Erythroblast (primary cell): ENCODE data around the gene PEF1.

Source experiments
- DNase-seq, 2 experiments: peaks; one replicate each; lab custom pipeline; 2025; lab: John Stamatoyannopoulos, UW
- GATA1 ChIP-seq: IDR thresholded peaks from 2 replicates; pipeline ENCODE4 v1.6.1; 2011; ENCODE audit warnings: low read depth, mild to moderate bottlenecking, control low read depth, low read length, moderate library complexity
- POLR2A ChIP-seq: IDR thresholded peaks from 2 replicates; pipeline ENCODE4 v1.6.1; 2011; ENCODE audit warnings: mild to moderate bottlenecking, low read length

PEF1 gene

GRCh38 chr1:31607360-31607759 lies 37.3 kb downstream of the PEF1 start:
- no peak for DNase-seq
- no peak for TF ChIP-seq GATA1
- no peak for TF ChIP-seq POLR2A

- TF ChIP-seq POLR2A (no peak), GATA1 (no peak)
- no peak for DNase-seq
Measured at GRCh38 chr1:31605908-31606427, 38.7 kb downstream of the PEF1 start.

- TF ChIP-seq POLR2A (no peak), GATA1 (no peak)
Measured at GRCh38 chr1:31602081-31602480, 42.6 kb downstream of the PEF1 start.

GRCh38 chr1:31600641-31601040 lies 44.0 kb downstream of the PEF1 start:
- TF ChIP-seq POLR2A (no peak), GATA1 (no peak)
- DNase-seq, result no peak

More at GRCh38 chr1:31602081-31602480, 42.6 kb downstream of the PEF1 start:
- no peak for DNase-seq

- no peak for DNase-seq
- TF ChIP-seq POLR2A (no peak), GATA1 (no peak)
Measured at GRCh38 chr1:31598980-31599379, 45.7 kb downstream of the PEF1 start.

- DNase-seq, result no peak
- TF ChIP-seq GATA1, result no peak
Measured at GRCh38 chr1:31596737-31597097, 48.0 kb downstream of the PEF1 start.

GRCh38 chr1:31595836-31596736 lies 48.6 kb downstream of the PEF1 start:
- TF ChIP-seq POLR2A (no peak), GATA1 (no peak)

GRCh38 chr1:31593770-31594632 lies 50.7 kb downstream of the PEF1 start:
- DNase-seq, result peak; percentile 35 to 55
- TF ChIP-seq GATA1 (no peak), POLR2A (no peak)

More at GRCh38 chr1:31595836-31596736, 48.6 kb downstream of the PEF1 start:
- DNase-seq, result no peak

GRCh38 chr1:31593136-31593665 lies 51.5 kb downstream of the PEF1 start:
- TF ChIP-seq GATA1, result no peak
- no peak for TF ChIP-seq POLR2A
- no peak for DNase-seq

- no peak for TF ChIP-seq POLR2A
- TF ChIP-seq GATA1, result no peak
- DNase-seq, result no peak
Measured at GRCh38 chr1:31592132-31592531, 52.5 kb downstream of the PEF1 start.

GRCh38 chr1:31591425-31592093 lies 53.1 kb downstream of the PEF1 start:
- no peak for TF ChIP-seq POLR2A
- DNase-seq, result no peak

GRCh38 chr1:31588751-31589515 lies 55.7 kb downstream of the PEF1 start:
- TF ChIP-seq GATA1 (no peak), POLR2A (no peak)
- no peak for DNase-seq
